Endothelial cell of umbilical vein (primary cell): Measurements from ENCODE around the gene CST1. TPM values are rescaled to one million over a fixed set of nuclear protein-coding genes. Genes with fewer than 3 reads are reported as not detected.

ENCODE experiments used
- BruUV-seq: library from RNA; stranded (reverse); fragments of 400-500 nt; replicated peaks from 2 replicates; lab custom pipeline; 2021; lab: Mats Ljungman, UMichigan
- CTCF ChIA-PET: fragments of 300-600, 350-600 bp; sonication (Branson Sonifier 250); formaldehyde crosslinking; loops from one replicate; lab custom pipeline; 2021; ENCODE audit warnings: antibody characterized with exemption, inconsistent platforms; lab: Charles Lee
- POLR2A ChIA-PET: fragments of 300-600, 350-600 bp; sonication (Branson Sonifier 250); formaldehyde crosslinking; loops from one replicate; lab custom pipeline; 2021; ENCODE audit warnings: antibody characterized with exemption, inconsistent platforms; lab: Charles Lee
- DNase-seq: peaks from one replicate; pipeline ENCODE4 v3.0.0-alpha.2; 2011; ENCODE audit warnings: low read depth, low spot score
- FAIRE-seq: peaks from 2 replicates; lab custom pipeline; 2011; peaks lifted over from hg19 to GRCh38; lab: Jason Lieb, UNC
- H2AFZ ChIP-seq: 2 replicates; pipeline ENCODE4 v1.6.0; 2012; ENCODE audit warnings: low read depth, low read length, control low read depth, inconsistent platforms
- H3K27ac ChIP-seq: 2 replicates; pipeline ENCODE4 v1.5.1; 2011; ENCODE audit warnings: low read depth, mild to moderate bottlenecking, control low read depth, low read length, moderate library complexity; ENCODE audit not compliant: insufficient read depth
- H3K27me3 ChIP-seq, 2 experiments: 2 replicates each; pipeline versions ENCODE4 v1.6.0 to v1.6.1; 2011; ENCODE audit warnings: low read length in 2 of 2, mixed read lengths in 1 of 2; ENCODE audit not compliant: control insufficient read depth in 2 of 2, insufficient read depth in 2 of 2
- H3K36me3 ChIP-seq, 2 experiments: 2 replicates in 1 of 2; 3 replicates in 1 of 2; pipeline ENCODE4 v1.5.1; 2011; ENCODE audit warnings: low read length in 2 of 2, mild to moderate bottlenecking in 1 of 2, moderate library complexity in 1 of 2; ENCODE audit not compliant: control insufficient read depth in 2 of 2, insufficient read depth in 2 of 2; ENCODE audit errors: extremely low read depth in 1 of 2
- H3K4me1 ChIP-seq: 3 replicates; pipeline ENCODE4 v1.5.1; 2011; ENCODE audit warnings: mild to moderate bottlenecking, low read length; ENCODE audit not compliant: control insufficient read depth, insufficient read depth; ENCODE audit errors: extremely low read depth
- H3K4me2 ChIP-seq: 2 replicates; pipeline ENCODE4 v1.6.1; 2011; ENCODE audit warnings: low read length, control low read depth, mixed read lengths; ENCODE audit not compliant: insufficient read depth
- H3K4me3 ChIP-seq, 3 experiments: fragments of 200-600 bp in 1 of 3; sonication (generic), shearing (Covaris generic) in 1 of 3; replicated peaks in 1 of 3; 2 replicates each; pipeline ENCODE4 v1.5.1; 2011 to 2016; ENCODE audit warnings: control low read depth in 3 of 3, low read length in 3 of 3, mild to moderate bottlenecking in 2 of 3, inconsistent platforms in 1 of 3, low read depth in 1 of 3, moderate library complexity in 1 of 3; ENCODE audit not compliant: insufficient read depth in 1 of 3
- H3K79me2 ChIP-seq: 2 replicates; pipeline ENCODE4 v1.6.0; 2012; ENCODE audit warnings: low read length, inconsistent platforms; ENCODE audit not compliant: control insufficient read depth, insufficient read depth
- H3K9ac ChIP-seq: replicated peaks from 2 replicates; pipeline ENCODE3; 2011; ENCODE audit warnings: low read length, control low read depth; ENCODE audit not compliant: insufficient read depth; ENCODE audit errors: extremely low read depth
- H3K9me1 ChIP-seq: replicated peaks from 3 replicates; pipeline ENCODE4 v1.6.0; 2011; ENCODE audit warnings: mild to moderate bottlenecking, low read length; ENCODE audit not compliant: control insufficient read depth, insufficient read depth; ENCODE audit errors: extremely low read depth
- H3K9me3 ChIP-seq: replicated peaks from 2 replicates; pipeline ENCODE4 v1.5.1; 2012; ENCODE audit warnings: low read length, inconsistent platforms; ENCODE audit not compliant: control insufficient read depth, insufficient read depth
- H4K20me1 ChIP-seq: replicated peaks from 2 replicates; pipeline ENCODE3; 2011; ENCODE audit warnings: mild to moderate bottlenecking, low read length; ENCODE audit not compliant: control insufficient read depth, insufficient read depth; ENCODE audit errors: extremely low read depth
- EZH2 ChIP-seq: IDR thresholded peaks from 2 replicates; pipeline ENCODE4 v1.6.1; 2012; ENCODE audit warnings: borderline replicate concordance, low read depth, mild to moderate bottlenecking, moderate library complexity, low read length, inconsistent platforms; ENCODE audit not compliant: severe bottlenecking
- FOS ChIP-seq: IDR thresholded peaks from 2 replicates; pipeline ENCODE4 v1.6.1; 2011; ENCODE audit warnings: mild to moderate bottlenecking, low read length, moderate library complexity, borderline replicate concordance; ENCODE audit not compliant: insufficient read depth
- GATA2 ChIP-seq: IDR thresholded peaks from 2 replicates; pipeline ENCODE4 v1.7.0; 2011; ENCODE audit warnings: low read depth, mild to moderate bottlenecking, moderate library complexity, mixed read lengths, low read length; ENCODE audit not compliant: insufficient read length, insufficient read depth
- JUN ChIP-seq: IDR thresholded peaks from 2 replicates; pipeline ENCODE4 v1.6.1; 2011; ENCODE audit warnings: borderline replicate concordance, low read depth; ENCODE audit not compliant: insufficient read length, insufficient read depth
- MYC ChIP-seq: IDR thresholded peaks from one replicate; pipeline ENCODE4 v1.6.1; 2011; ENCODE audit warnings: mild to moderate bottlenecking, low read depth, low read length
- POLR2A ChIP-seq: IDR thresholded peaks from 2 replicates; pipeline ENCODE4 v1.6.1; 2012; ENCODE audit warnings: low read depth, mild to moderate bottlenecking, control low read depth, low read length
- POLR2AphosphoS5 ChIP-seq: IDR thresholded peaks from 2 replicates; pipeline ENCODE4 v1.6.1; 2012; ENCODE audit warnings: low read depth, mild to moderate bottlenecking, control low read depth, low read length, moderate library complexity; ENCODE audit not compliant: insufficient read depth
- dilution Hi-C: fragments of 300-500 bp; cut with MboI; formaldehyde crosslinking; loops from one replicate; pipeline ENCODE4 v1.15.0; 2019; ENCODE audit warnings: low sequenced_read_pairs; ENCODE audit not compliant: extremely low pct_ligation_motif_present
- intact Hi-C: fragments of 100-400 bp; cut with micrococcal nuclease; formaldehyde crosslinking; loops from one replicate; pipeline ENCODE4 v1.10.0; 2022
- polyA plus RNA-seq, 4 experiments: library from polyadenylated mRNA; depleted of rRNA in 3 of 4; stranded (reverse) in 3 of 4; unstranded in 1 of 4; fragments of >200 nt; gene quantifications; 2 replicates each; pipeline versions ENCODE4 v1.2.1 to v1.2.3, GENCODE V29; 2011 to 2012; ENCODE audit warnings: missing spikeins in 1 of 4
- small RNA-seq: library from RNA; depleted of rRNA; stranded (forward); fragments of <200 nt; gene quantifications from one replicate; pipeline ENCODE3, GENCODE V24; 2012; ENCODE audit warnings: low replicate concordance, low read depth; ENCODE audit not compliant: insufficient read depth, insufficient read length
- total RNA-seq: library from RNA; stranded (reverse); gene quantifications from 2 replicates; pipeline ENCODE4 v1.2.3, GENCODE V29; 2021
- TF ChIP-seq, protein P1 (sequence below), 2 donors: IDR thresholded peaks; 1 replicate in 1 of 2; 2 replicates in 1 of 2; pipeline ENCODE4 v1.5.1; 2011; ENCODE audit warnings: low read length in 2 of 2, mild to moderate bottlenecking in 2 of 2, moderate library complexity in 2 of 2, control low read depth in 1 of 2, inconsistent platforms in 1 of 2, low read depth in 1 of 2; ENCODE audit not compliant: insufficient read depth in 1 of 2; ENCODE audit errors: extremely low read depth in 1 of 2
- TF ChIP-seq, protein P2 (sequence below): IDR thresholded peaks from 2 replicates; pipeline ENCODE4 v1.6.1; 2011; ENCODE audit not compliant: insufficient read depth, insufficient read length

CST1 gene
- total and polyA plus RNA-seq, 2 donors (not counting 3 experiments of a cell fraction or from before 2014, with no cell fraction given): 0.19 to 2.2 TPM

DNA sequence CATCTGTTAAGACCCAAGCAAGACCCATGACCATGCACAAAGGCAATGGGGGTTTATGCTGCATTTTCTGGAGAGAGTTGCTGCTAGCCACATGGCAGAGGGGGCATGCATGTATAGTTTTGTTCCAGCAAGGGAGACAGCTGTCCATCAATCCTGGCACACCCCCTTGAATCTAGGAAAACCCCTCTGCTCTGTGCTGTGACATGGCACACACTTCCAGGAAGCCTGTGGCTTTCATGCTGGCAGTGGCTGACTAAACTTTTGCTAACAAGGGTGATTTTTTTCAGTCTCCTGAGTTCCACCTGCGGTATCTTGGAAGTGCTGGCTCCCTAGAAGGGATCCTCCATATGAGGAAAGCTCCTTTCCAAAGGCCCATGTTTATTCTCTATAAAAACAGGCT is 52.8 kb downstream of the CST1 start:
- peaks cover 20% of the 10 kb centered on the region for H3K4me1 ChIP-seq
- peaks cover 0 to 3% of the 10 kb centered on the region in 2 experiments for H3K27me3 ChIP-seq
- DNase-seq (no peak), FAIRE-seq (no peak)
- H3K4me2 ChIP-seq: no peak overlapping the region
- H3K27ac ChIP-seq: no peak overlapping the region
- ChIA-PET POLR2A (no interaction called here), CTCF (interaction anchor here (2.2 kb wide), 1 partner anchor 30 kb away, joined by 6 read pairs; no protein-coding TSS in a partner anchor)
- no peaks in the 10 kb centered on the region for H4K20me1 ChIP-seq
- H3K79me2 ChIP-seq: no peaks in the 10 kb centered on the region
- no peak overlapping the region for H3K4me3 ChIP-seq
- no peaks in the 10 kb centered on the region for H3K36me3 ChIP-seq
- H3K9me1 ChIP-seq: no peaks in the 10 kb centered on the region
- no peak overlapping the region for H3K9ac ChIP-seq
- no peak overlapping the region for H2AFZ ChIP-seq
- no peaks in the 10 kb centered on the region for H3K9me3 ChIP-seq
- no TSS peak for BruUV-seq
- TF ChIP-seq, protein P1, sequence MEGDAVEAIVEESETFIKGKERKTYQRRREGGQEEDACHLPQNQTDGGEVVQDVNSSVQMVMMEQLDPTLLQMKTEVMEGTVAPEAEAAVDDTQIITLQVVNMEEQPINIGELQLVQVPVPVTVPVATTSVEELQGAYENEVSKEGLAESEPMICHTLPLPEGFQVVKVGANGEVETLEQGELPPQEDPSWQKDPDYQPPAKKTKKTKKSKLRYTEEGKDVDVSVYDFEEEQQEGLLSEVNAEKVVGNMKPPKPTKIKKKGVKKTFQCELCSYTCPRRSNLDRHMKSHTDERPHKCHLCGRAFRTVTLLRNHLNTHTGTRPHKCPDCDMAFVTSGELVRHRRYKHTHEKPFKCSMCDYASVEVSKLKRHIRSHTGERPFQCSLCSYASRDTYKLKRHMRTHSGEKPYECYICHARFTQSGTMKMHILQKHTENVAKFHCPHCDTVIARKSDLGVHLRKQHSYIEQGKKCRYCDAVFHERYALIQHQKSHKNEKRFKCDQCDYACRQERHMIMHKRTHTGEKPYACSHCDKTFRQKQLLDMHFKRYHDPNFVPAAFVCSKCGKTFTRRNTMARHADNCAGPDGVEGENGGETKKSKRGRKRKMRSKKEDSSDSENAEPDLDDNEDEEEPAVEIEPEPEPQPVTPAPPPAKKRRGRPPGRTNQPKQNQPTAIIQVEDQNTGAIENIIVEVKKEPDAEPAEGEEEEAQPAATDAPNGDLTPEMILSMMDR (IDR thresholded peaks at IDR 0.05; ENCODE audit: extremely low read depth in 1 of 2, insufficient read depth in 1 of 2, low read depth in 1 of 2, low read length in 2 of 2): no peak
- no peak for TF ChIP-seq FOS
- no peak for TF ChIP-seq EZH2
- no peak for TF ChIP-seq JUN
- TF ChIP-seq GATA2: no peak
- no peak for TF ChIP-seq POLR2AphosphoS5
- no peak for TF ChIP-seq MYC
- no peak for TF ChIP-seq POLR2A
- TF ChIP-seq, protein P2, sequence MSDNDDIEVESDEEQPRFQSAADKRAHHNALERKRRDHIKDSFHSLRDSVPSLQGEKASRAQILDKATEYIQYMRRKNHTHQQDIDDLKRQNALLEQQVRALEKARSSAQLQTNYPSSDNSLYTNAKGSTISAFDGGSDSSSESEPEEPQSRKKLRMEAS: no peak
- dilution Hi-C loops: no loop called here
- intact Hi-C loops: no loop called here

Small RNA genes lying within 50 kb of the gene (small RNA-seq; reads per million reads assigned to genes)
- gene CST2P1: not detected

Other genes starting within 250 kb of the CST1 start
- gene CST9L, start 182.5 kb downstream of the CST1 start, total RNA-seq: not detected in 2 replicates
- gene CST9L, start 182.5 kb downstream of the CST1 start, polyA plus RNA-seq: not detected in 2 replicates
- gene CST9, start 145.0 kb downstream of the CST1 start, total RNA-seq: not detected in 2 replicates
- gene CST9, start 145.0 kb downstream of the CST1 start, polyA plus RNA-seq: not detected in 2 replicates
- 251 and 260 TPM in 2 replicates for gene CST3, start 113.0 kb downstream of the CST1 start, total RNA-seq
- 479 and 691 TPM in 2 replicates for gene CST3, start 113.0 kb downstream of the CST1 start, polyA plus RNA-seq
- gene CST4, start 61.9 kb downstream of the CST1 start, total RNA-seq: not detected in 2 replicates
- gene CST4, start 61.9 kb downstream of the CST1 start, polyA plus RNA-seq: not detected in 2 replicates
- gene CST2, start 75.8 kb upstream of the CST1 start, total RNA-seq: not detected in 2 replicates
- not detected in 2 replicates for gene CST2, start 75.8 kb upstream of the CST1 start, polyA plus RNA-seq
- gene CST5, start 128.8 kb upstream of the CST1 start, total RNA-seq: not detected in 2 replicates
- not detected in 2 replicates for gene CST5, start 128.8 kb upstream of the CST1 start, polyA plus RNA-seq
- gene GGTLC1, start 237.8 kb upstream of the CST1 start, total RNA-seq: not detected in 2 replicates
- gene GGTLC1, start 237.8 kb upstream of the CST1 start, polyA plus RNA-seq: not detected in 2 replicates